AG04450 (cell line): ENCODE data around the gene LPCAT1. TPM values are rescaled to one million over a fixed set of nuclear protein-coding genes. Genes with fewer than 3 reads are reported as not detected.

Experiments used
- CTCF ChIA-PET: fragments of 300-600, 350-600 bp; formaldehyde crosslinking; extraction: SDS; loops from one replicate; lab custom pipeline; 2022; ENCODE audit warnings: antibody characterized with exemption, inconsistent platforms; lab: Charles Lee
- POLR2A ChIA-PET: fragments of 350-600 bp; formaldehyde crosslinking; extraction: SDS; loops from one replicate; lab custom pipeline; 2021; ENCODE audit warnings: antibody characterized with exemption, inconsistent platforms; lab: Yijun Ruan, JAX
- DNase-seq: peaks from one replicate; pipeline ENCODE4 v3.0.0-alpha.2; 2011; ENCODE audit warnings: low read depth, low spot score
- H3K27ac ChIP-seq: one replicate; pipeline ENCODE4 v1.5.1; 2012; ENCODE audit warnings: low read depth, low read length, control low read depth
- H3K27me3 ChIP-seq: one replicate; pipeline ENCODE4 v1.6.0; 2012; ENCODE audit warnings: low read length; ENCODE audit not compliant: control insufficient read depth, insufficient read depth
- H3K4me3 ChIP-seq: 2 replicates; pipeline ENCODE4 v1.5.1; 2011; ENCODE audit warnings: mild to moderate bottlenecking, low read depth, low read length, control low read depth
- H3K9me3 ChIP-seq: 2 replicates; pipeline ENCODE4 v1.5.1; 2012; ENCODE audit warnings: low read length; ENCODE audit not compliant: control insufficient read depth, insufficient read depth
- CTCF ChIP-seq: IDR thresholded peaks from 2 replicates; pipeline ENCODE4 v1.5.1; 2011; ENCODE audit warnings: low read depth, low read length, control low read depth, inconsistent platforms
- polyA plus RNA-seq: library from polyadenylated mRNA; depleted of rRNA; stranded (reverse); fragments of >200 nt; gene quantifications from 2 replicates; pipeline ENCODE4 v1.2.3, GENCODE V29; 2011

The LPCAT1 gene
- polyA plus RNA-seq, 1 experiment = 23.4 TPM

- Histone ChIP-seq H3K4me3 (no peak overlapping the region), H3K27ac (no peak overlapping the region), H3K27me3 (peaks cover 31% of the 10 kb centered on the region), H3K9me3 (peaks cover 5% of the 10 kb centered on the region; the same call in 1 of the 2 replicates)
- no peak for DNase-seq
- TF ChIP-seq CTCF = no peak
- CTCF ChIA-PET = no interaction called here
- POLR2A ChIA-PET = no interaction called here
These were observed 33.5 kb upstream of the LPCAT1 start for GRCh38 chr5:1557114-1557873.

GRCh38 chr5:1555808-1556731, 32.3 kb upstream of the LPCAT1 start:
- Histone ChIP-seq H3K4me3 (no peak overlapping the region), H3K27ac (no peak overlapping the region), H3K27me3 (peaks cover 40% of the 10 kb centered on the region), H3K9me3 (peaks cover 5% of the 10 kb centered on the region; the same call in 1 of the 2 replicates)
- ChIA-PET POLR2A (no interaction called here), CTCF (no interaction called here)
- no peak for TF ChIP-seq CTCF
- no peak for DNase-seq

- no peak for DNase-seq
- Histone ChIP-seq H3K27me3 (peaks cover 44% of the 10 kb centered on the region), H3K4me3 (no peak overlapping the region), H3K9me3 (peaks cover 5% of the 10 kb centered on the region; the same call in 1 of the 2 replicates), H3K27ac (no peak overlapping the region)
- no peak for TF ChIP-seq CTCF
- ChIA-PET CTCF (no interaction called here), POLR2A (no interaction called here)
These were observed 31.4 kb upstream of the LPCAT1 start for GRCh38 chr5:1555011-1555807.

GRCh38 chr5:1554410-1554967, 30.7 kb upstream of the LPCAT1 start:
- CTCF ChIA-PET = no interaction called here
- Histone ChIP-seq H3K4me3 (no peak overlapping the region), H3K27ac (no peak overlapping the region), H3K9me3 (peaks cover 5% of the 10 kb centered on the region; the same call in 1 of the 2 replicates), H3K27me3 (peaks cover 47% of the 10 kb centered on the region)
- DNase-seq = no peak
- TF ChIP-seq CTCF = no peak
- POLR2A ChIA-PET = no interaction called here
